Measurements from ENCODE around the gene LDLRAD3. TPM values are rescaled to one million over a fixed set of nuclear protein-coding genes. Genes with fewer than 3 reads are reported as not detected.
A peak's percentile ranks its signal among the peaks of the same experiment; 100 is the strongest.

Gene LDLRAD3
- total RNA-seq, 1 experiment from 2014 or later: 12.1 TPM

GRCh38 chr11:36024716-36025115, 80.9 kb downstream of the LDLRAD3 start:
- no peak overlapping the region for H3K9ac ChIP-seq (ENCODE audit: extremely low read depth, insufficient read length, low read length)
- no peaks in the 10 kb centered on the region for H3K23me2 ChIP-seq (ENCODE audit: insufficient read length, low read depth, low read length, poor library complexity, severe bottlenecking)
- Mint-ChIP-seq H3K9me3 (no peaks in the 10 kb centered on the region), H3K4me3 (no peak overlapping the region), H3K4me1 (peaks cover 36 to 53% of the 10 kb centered on the region in 2 experiments), H3K27me3 (ENCODE audit: low read depth) (no peaks in the 10 kb centered on the region; the same call in 1 of the 2 replicates), H3K27ac (peak overlapping the region; percentile 29 to 87 (median 66); a peak in 5 of 7 replicates), H3K36me3 (ENCODE audit: insufficient read depth in 1 of 3, low read depth in 3 of 3) (peaks cover 0 to 11% (median 4%) of the 10 kb centered on the region in 3 experiments; a peak in 3 of 7 replicates)
- peak overlapping the region; percentile 57 for H3K18ac ChIP-seq (ENCODE audit: insufficient read length, low read depth, low read length)
- no peak overlapping the region for H3T11ph ChIP-seq (ENCODE audit: low read length)
- DNase-seq: no peak
- no peak overlapping the region for H2AFZ ChIP-seq (ENCODE audit: low read length)
- peaks cover 9% of the 10 kb centered on the region for H3K79me1 ChIP-seq (ENCODE audit: insufficient read depth, low read depth, low read length, poor library complexity, severe bottlenecking)
- H3K27ac ChIP-seq (ENCODE audit: insufficient read length, low read depth, low read length): no peak overlapping the region
- no peak overlapping the region for H2BK20ac ChIP-seq (ENCODE audit: low read depth, low read length, poor library complexity, severe bottlenecking)
- no peaks in the 10 kb centered on the region; the same call in 1 of the 2 replicates for H3K79me2 ChIP-seq (ENCODE audit: insufficient read depth, low read length)
- H2BK12ac ChIP-seq (ENCODE audit: insufficient read length, low read depth, low read length): no peak overlapping the region
- H3K27me3 ChIP-seq (ENCODE audit: insufficient read depth, low read length): no peaks in the 10 kb centered on the region
- no peak overlapping the region for H4K8ac ChIP-seq (replicated peaks; ENCODE audit: insufficient read length, low read depth, low read length)
- no peak overlapping the region for H3K23ac ChIP-seq (ENCODE audit: insufficient read length, low read depth, low read length)
- no peak overlapping the region for H3K4me2 ChIP-seq (ENCODE audit: insufficient read depth, insufficient read length, low read length)
- H2AK5ac ChIP-seq (ENCODE audit: insufficient read length, low read length): no peak overlapping the region
- H3K4ac ChIP-seq (ENCODE audit: low read depth, low read length): no peak overlapping the region
- peaks cover 10% of the 10 kb centered on the region; the same call in 1 of the 2 replicates for H3K4me1 ChIP-seq (ENCODE audit: insufficient read depth, low read length)
- no peak overlapping the region for H2BK5ac ChIP-seq (ENCODE audit: insufficient read length, low read length)
- H2BK120ac ChIP-seq (ENCODE audit: low read depth, low read length, poor library complexity, severe bottlenecking): no peak overlapping the region
- no peak overlapping the region for H3K56ac ChIP-seq (ENCODE audit: insufficient read length, low read depth, low read length)
- no peak overlapping the region for H2BK15ac ChIP-seq (ENCODE audit: low read depth, low read length)
- H4K20me1 ChIP-seq (ENCODE audit: control insufficient read depth, insufficient read depth, insufficient read length): no peaks in the 10 kb centered on the region
- no peak overlapping the region for H4K91ac ChIP-seq (ENCODE audit: insufficient read length, low read depth, low read length)
- H3K9me3 ChIP-seq (ENCODE audit: control insufficient read depth, low read depth, low read length): no peaks in the 10 kb centered on the region
- H4K5ac ChIP-seq (ENCODE audit: insufficient read length, low read depth, low read length): no peak overlapping the region
- H3K14ac ChIP-seq (ENCODE audit: insufficient read depth, low read length): peak overlapping the region; percentile 73
- no CpG with 5 or more reads among the region's 1 CpG for WGBS (ENCODE audit: extremely low coverage, insufficient read length, low lambda C conversion rate)
- TF ChIP-seq CTCF (conservative IDR thresholded peaks at IDR 0.05): no peak
